ENCODE data around the gene GALNT17.

DNA sequence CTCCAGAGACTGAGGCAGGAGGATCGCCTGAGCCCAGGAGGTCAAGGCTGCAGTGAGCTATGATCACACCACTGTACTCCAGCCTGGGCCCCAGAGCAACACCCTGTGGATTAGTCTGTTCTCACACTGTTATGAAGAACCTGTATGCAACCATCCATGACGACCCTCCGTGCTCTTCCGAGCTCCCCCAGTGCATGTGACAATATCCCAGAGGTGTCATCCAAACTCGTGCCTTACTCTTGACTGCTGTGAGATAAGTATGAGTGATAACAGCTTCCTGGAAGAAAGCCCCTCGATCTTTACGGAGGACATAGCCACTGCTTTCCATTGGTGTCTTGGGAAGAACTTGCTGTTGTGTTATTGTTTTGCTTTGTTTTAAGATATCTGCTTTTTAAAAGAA lies 591.9 kb downstream of the GALNT17 start:
- TF ChIP-seq SUZ12 (IDR thresholded peaks at IDR 0.05; ENCODE audit: extremely low read depth, insufficient read depth, insufficient read length) (no peak), YY1 (IDR thresholded peaks at IDR 0.05; ENCODE audit: insufficient read depth, insufficient read length) (no peak)
